Sigmoid colon (tissue), 3 donors: Measurements from ENCODE around the gene VASH2.

Experiments
- CTCF ChIP-seq, 4 experiments: fragments of 450-650 bp in 3 of 4; fragments of 200-600 bp in 1 of 4; IDR thresholded peaks; one replicate each; pipeline ENCODE4 v1.5.1; 2016 to 2019; ENCODE audit warnings: antibody characterized with exemption in 4 of 4, mild to moderate bottlenecking in 3 of 4, moderate library complexity in 2 of 4
- POLR2A ChIP-seq, 2 donors: fragments of 450-650 bp; IDR thresholded peaks; one replicate each; pipeline ENCODE4 v1.6.1; 2016; ENCODE audit warnings: antibody characterized with exemption in 2 of 2, mild to moderate bottlenecking in 2 of 2, moderate library complexity in 2 of 2

DNA sequence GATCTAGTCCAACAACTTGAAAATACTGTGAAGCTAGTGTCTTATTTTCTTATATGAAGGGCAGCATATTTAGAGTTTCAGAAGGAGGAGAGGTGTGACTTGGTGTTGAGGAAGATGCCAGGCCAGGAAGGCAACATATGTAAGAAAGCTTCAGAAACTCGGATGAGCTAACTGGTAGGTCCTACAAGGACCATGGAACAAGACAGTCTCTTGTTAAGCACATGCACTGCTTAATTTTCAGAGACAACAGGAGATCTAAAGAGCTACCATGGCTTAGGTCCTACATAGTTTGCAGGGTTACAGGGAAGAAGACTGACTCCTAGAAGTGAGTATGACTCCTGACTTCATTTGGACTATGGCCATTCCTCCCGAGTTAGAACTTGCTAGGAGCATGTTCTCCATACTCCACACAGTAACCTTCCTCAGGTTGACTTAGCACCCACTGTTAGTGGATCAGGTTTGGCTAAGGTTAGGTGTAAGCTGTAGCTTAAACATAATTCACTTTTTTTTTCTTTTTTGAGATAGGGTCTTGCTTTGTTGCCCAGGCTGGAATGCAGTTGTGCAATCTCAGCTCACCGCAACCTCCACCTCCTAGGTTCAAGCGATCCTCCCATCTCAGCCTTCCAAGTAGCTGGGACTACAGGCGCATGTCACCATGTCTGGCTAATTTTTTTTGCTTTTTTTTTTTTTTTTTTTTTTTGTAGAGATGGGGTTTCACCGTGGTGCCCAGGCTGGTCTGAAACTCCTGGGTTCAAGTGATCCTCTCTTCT is 34.4 kb downstream of the VASH2 start:
- TF ChIP-seq CTCF (IDR thresholded peaks at IDR 0.05) (no peak), POLR2A (IDR thresholded peaks at IDR 0.05) (no peak)
